ENCODE measurements around the gene WFS1.

Gene WFS1

DNA sequence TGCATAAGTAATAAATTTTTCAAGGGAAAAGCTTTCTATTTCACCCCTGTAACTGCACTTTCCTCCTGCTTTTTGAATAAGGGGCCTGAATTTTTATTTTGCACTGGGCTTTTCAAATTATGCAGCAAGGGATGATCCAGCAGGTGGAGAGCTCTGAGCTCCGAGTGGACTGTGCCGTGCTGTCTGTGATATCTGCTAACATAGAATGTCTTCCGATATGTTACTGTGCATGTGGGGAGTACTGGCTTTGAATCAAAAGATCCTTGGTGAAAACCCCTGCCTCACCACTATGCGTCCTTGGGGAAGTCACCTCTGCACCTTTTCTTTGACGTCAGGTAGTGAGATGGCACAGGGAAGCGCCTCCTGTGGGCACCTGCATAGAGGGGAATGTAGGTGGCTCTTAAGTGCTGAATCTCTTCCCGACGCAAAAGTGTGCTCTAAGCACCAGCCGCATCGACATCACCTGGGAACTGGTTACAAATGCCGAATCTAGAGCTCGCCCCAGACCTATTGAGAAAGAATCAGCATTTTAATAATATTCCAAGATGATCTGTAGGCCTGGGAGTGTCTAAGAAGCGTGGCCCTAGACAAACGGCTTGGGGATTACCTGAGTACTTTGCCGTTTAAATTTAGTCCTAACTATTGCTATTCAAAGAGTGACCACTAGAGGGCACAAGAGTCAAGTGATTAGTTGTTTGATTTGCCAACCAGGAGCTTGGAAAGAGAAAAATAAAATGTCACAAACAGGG, 19.2 kb upstream of the WFS1 start:
- no peak overlapping the region for H3K9ac ChIP-seq (ENCODE audit: low read length)
- no peak overlapping the region for H2BK120ac ChIP-seq (ENCODE audit: low read depth, low read length)
- H2BK5ac ChIP-seq (ENCODE audit: low read depth, low read length, poor library complexity, severe bottlenecking), result no peak overlapping the region
- peaks cover 2% of the 10 kb centered on the region for H3K9me3 ChIP-seq (ENCODE audit: control insufficient read depth, low read length)
- no peak overlapping the region for H2BK15ac ChIP-seq (ENCODE audit: low read depth, poor library complexity, severe bottlenecking)
- no peak overlapping the region for H3K4me3 ChIP-seq (ENCODE audit: insufficient read depth in 1 of 2, low read depth in 1 of 2, low read length in 2 of 2)
- H3K27ac ChIP-seq (ENCODE audit: low read length, poor library complexity, severe bottlenecking), result no peak overlapping the region
- no peak overlapping the region for H3K4me2 ChIP-seq (ENCODE audit: low read length, poor library complexity, severe bottlenecking)
- 22% methylated on average over 13 of the region's 15 CpGs for WGBS
- no peak overlapping the region for H2BK12ac ChIP-seq (ENCODE audit: low read length in 2 of 2)
- no peaks in the 10 kb centered on the region for H3K4me1 ChIP-seq (ENCODE audit: control insufficient read depth, insufficient read depth, low read depth, low read length)
- H3K27me3 ChIP-seq (ENCODE audit: control insufficient read depth in 1 of 2, insufficient read depth in 1 of 2, low read length in 2 of 2), result peaks cover 51 to 77% of the 10 kb centered on the region in 2 experiments
- no peak overlapping the region for H2AK5ac ChIP-seq (ENCODE audit: low read length, severe bottlenecking)
- H2AFZ ChIP-seq (ENCODE audit: low read depth, low read length), result no peak overlapping the region
- H3K23ac ChIP-seq (ENCODE audit: low read length in 2 of 2), result no peak overlapping the region
- no peak overlapping the region for H3K14ac ChIP-seq (ENCODE audit: low read length in 2 of 2)
- no peaks in the 10 kb centered on the region for H3K36me3 ChIP-seq (ENCODE audit: control insufficient read depth in 1 of 2, insufficient read depth in 2 of 2, low read depth in 1 of 2, low read length in 2 of 2)
- DNase-seq, result peak; percentile 66
- no peaks in the 10 kb centered on the region for H3K79me1 ChIP-seq (replicated peaks; ENCODE audit: low read length, poor library complexity, severe bottlenecking)
- no peak overlapping the region for H3K4ac ChIP-seq (ENCODE audit: low read depth in 1 of 2, low read length in 2 of 2)
- H4K8ac ChIP-seq (ENCODE audit: low read length), result no peak overlapping the region
- no peak overlapping the region for H3K18ac ChIP-seq (ENCODE audit: low read depth in 1 of 2, low read length in 2 of 2)
- H4K91ac ChIP-seq (ENCODE audit: low read length), result no peak overlapping the region

DNA sequence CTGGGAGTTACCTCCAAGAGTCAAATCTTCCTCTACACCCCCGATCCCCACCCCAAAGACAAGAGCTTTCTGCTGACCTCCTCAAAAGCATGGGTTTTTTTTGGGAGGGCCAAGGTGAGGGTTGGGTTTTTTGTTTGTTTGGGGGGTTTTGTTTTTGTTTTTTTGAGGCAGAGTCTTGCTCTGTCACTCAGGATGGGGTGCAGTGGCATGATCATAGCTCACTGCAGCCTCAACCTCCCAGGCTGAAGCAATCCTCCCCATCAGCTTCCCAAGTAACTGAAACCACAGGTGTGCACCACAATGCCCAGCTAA, 18.7 kb upstream of the WFS1 start:
- H2BK12ac ChIP-seq (ENCODE audit: low read length in 2 of 2), result no peak overlapping the region
- H3K4me3 ChIP-seq (ENCODE audit: insufficient read depth in 1 of 2, low read depth in 1 of 2, low read length in 2 of 2), result no peak overlapping the region
- no peak overlapping the region for H3K14ac ChIP-seq (ENCODE audit: low read length in 2 of 2)
- no peak overlapping the region for H2AFZ ChIP-seq (ENCODE audit: low read depth, low read length)
- no peak overlapping the region for H3K4ac ChIP-seq (ENCODE audit: low read depth in 1 of 2, low read length in 2 of 2)
- H3K27me3 ChIP-seq (ENCODE audit: control insufficient read depth in 1 of 2, insufficient read depth in 1 of 2, low read length in 2 of 2), result peaks cover 51 to 76% of the 10 kb centered on the region in 2 experiments
- no peak overlapping the region for H3K9ac ChIP-seq (ENCODE audit: low read length)
- no peak overlapping the region for H3K18ac ChIP-seq (ENCODE audit: low read depth in 1 of 2, low read length in 2 of 2)
- H2AK5ac ChIP-seq (ENCODE audit: low read length, severe bottlenecking), result no peak overlapping the region
- H3K79me1 ChIP-seq (replicated peaks; ENCODE audit: low read length, poor library complexity, severe bottlenecking), result no peaks in the 10 kb centered on the region
- no peak overlapping the region for H3K27ac ChIP-seq (ENCODE audit: low read length, poor library complexity, severe bottlenecking)
- no peaks in the 10 kb centered on the region for H3K4me1 ChIP-seq (ENCODE audit: control insufficient read depth, insufficient read depth, low read depth, low read length)
- no peak for DNase-seq
- no peak overlapping the region for H3K23ac ChIP-seq (ENCODE audit: low read length in 2 of 2)
- no peak overlapping the region for H2BK5ac ChIP-seq (ENCODE audit: low read depth, low read length, poor library complexity, severe bottlenecking)
- no peak overlapping the region for H4K8ac ChIP-seq (ENCODE audit: low read length)
- no peak overlapping the region for H4K91ac ChIP-seq (ENCODE audit: low read length)
- no peak overlapping the region for H2BK120ac ChIP-seq (ENCODE audit: low read depth, low read length)
- H3K9me3 ChIP-seq (ENCODE audit: control insufficient read depth, low read length), result peaks cover 2% of the 10 kb centered on the region
- H3K4me2 ChIP-seq (ENCODE audit: low read length, poor library complexity, severe bottlenecking), result no peak overlapping the region
- no CpG with 5 or more reads among the region's 1 CpG for WGBS
- H2BK15ac ChIP-seq (ENCODE audit: low read depth, poor library complexity, severe bottlenecking), result no peak overlapping the region
- no peaks in the 10 kb centered on the region for H3K36me3 ChIP-seq (ENCODE audit: control insufficient read depth in 1 of 2, insufficient read depth in 2 of 2, low read depth in 1 of 2, low read length in 2 of 2)

DNA sequence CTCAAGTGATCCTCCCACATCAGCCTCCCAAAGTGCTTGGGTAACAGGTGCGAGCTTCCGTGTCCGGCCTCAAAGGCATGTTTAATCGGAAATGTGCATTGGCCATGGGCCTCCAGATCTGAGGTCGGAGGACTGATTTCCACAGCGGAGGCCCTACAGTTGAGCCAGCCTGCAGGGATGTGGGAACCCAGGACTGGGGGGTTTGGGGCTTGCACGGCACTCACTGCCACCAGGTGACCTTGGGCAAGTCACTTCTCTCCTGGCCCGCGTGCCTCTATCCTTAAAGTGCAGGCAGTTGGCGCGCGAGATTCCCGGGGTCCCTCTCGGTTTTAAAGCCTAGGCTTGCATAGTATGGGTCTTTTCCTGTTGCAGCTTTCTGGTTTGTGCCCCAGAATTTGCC, 18.3 kb upstream of the WFS1 start:
- H2AK5ac ChIP-seq (ENCODE audit: low read length, severe bottlenecking), result no peak overlapping the region
- no peaks in the 10 kb centered on the region for H3K36me3 ChIP-seq (ENCODE audit: control insufficient read depth in 1 of 2, insufficient read depth in 2 of 2, low read depth in 1 of 2, low read length in 2 of 2)
- no peak overlapping the region for H3K27ac ChIP-seq (ENCODE audit: low read length, poor library complexity, severe bottlenecking)
- H3K4ac ChIP-seq (ENCODE audit: low read depth in 1 of 2, low read length in 2 of 2), result no peak overlapping the region
- H3K18ac ChIP-seq (ENCODE audit: low read depth in 1 of 2, low read length in 2 of 2), result no peak overlapping the region
- H2BK120ac ChIP-seq (ENCODE audit: low read depth, low read length), result no peak overlapping the region
- H3K79me1 ChIP-seq (replicated peaks; ENCODE audit: low read length, poor library complexity, severe bottlenecking), result no peaks in the 10 kb centered on the region
- no peak overlapping the region for H3K9ac ChIP-seq (ENCODE audit: low read length)
- no peak overlapping the region for H3K23ac ChIP-seq (ENCODE audit: low read length in 2 of 2)
- H2AFZ ChIP-seq (ENCODE audit: low read depth, low read length), result no peak overlapping the region
- H4K91ac ChIP-seq (ENCODE audit: low read length), result no peak overlapping the region
- H3K4me2 ChIP-seq (ENCODE audit: low read length, poor library complexity, severe bottlenecking), result no peak overlapping the region
- 92% methylated on average over 14 of the region's 14 CpGs for WGBS
- H3K27me3 ChIP-seq (ENCODE audit: control insufficient read depth in 1 of 2, insufficient read depth in 1 of 2, low read length in 2 of 2), result peaks cover 50 to 75% of the 10 kb centered on the region in 2 experiments
- H3K14ac ChIP-seq (ENCODE audit: low read length in 2 of 2), result no peak overlapping the region
- H4K8ac ChIP-seq (ENCODE audit: low read length), result no peak overlapping the region
- peaks cover 2% of the 10 kb centered on the region for H3K9me3 ChIP-seq (ENCODE audit: control insufficient read depth, low read length)
- no peak overlapping the region for H2BK5ac ChIP-seq (ENCODE audit: low read depth, low read length, poor library complexity, severe bottlenecking)
- H3K4me1 ChIP-seq (ENCODE audit: control insufficient read depth, insufficient read depth, low read depth, low read length), result no peaks in the 10 kb centered on the region
- DNase-seq, result no peak
- no peak overlapping the region for H3K4me3 ChIP-seq (ENCODE audit: insufficient read depth in 1 of 2, low read depth in 1 of 2, low read length in 2 of 2)
- H2BK12ac ChIP-seq (ENCODE audit: low read length in 2 of 2), result no peak overlapping the region
- no peak overlapping the region for H2BK15ac ChIP-seq (ENCODE audit: low read depth, poor library complexity, severe bottlenecking)

DNA sequence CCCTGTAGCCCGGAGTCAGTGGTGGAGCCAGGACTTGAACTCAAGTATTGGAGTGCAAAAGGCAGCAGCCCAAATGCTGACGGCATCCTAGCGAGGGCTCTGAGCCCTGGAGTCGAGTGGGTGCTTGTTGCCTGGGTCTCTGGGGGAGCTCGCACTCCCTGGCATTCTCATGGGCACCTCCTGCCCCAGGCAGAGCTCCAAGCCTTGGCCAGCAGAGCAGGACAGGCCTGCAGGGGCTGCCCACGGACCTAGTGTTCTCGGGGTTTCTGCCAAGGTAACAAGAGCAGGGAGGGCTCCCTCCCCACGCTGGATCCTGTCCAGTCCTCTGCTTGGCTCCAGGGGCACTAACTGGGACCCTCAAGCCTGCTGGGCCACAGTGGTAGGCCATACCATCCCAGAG, 17.6 kb upstream of the WFS1 start:
- WGBS, result 73% methylated on average over 8 of the region's 8 CpGs
- Histone ChIP-seq H3K9me3 (ENCODE audit: control insufficient read depth, low read length) (no peaks in the 10 kb centered on the region), H2AK5ac (ENCODE audit: low read length, severe bottlenecking) (no peak overlapping the region), H2BK5ac (ENCODE audit: low read depth, low read length, poor library complexity, severe bottlenecking) (no peak overlapping the region), H4K91ac (ENCODE audit: low read length) (no peak overlapping the region), H3K23ac (ENCODE audit: low read length in 2 of 2) (no peak overlapping the region), H2BK12ac (ENCODE audit: low read length in 2 of 2) (no peak overlapping the region), H3K18ac (ENCODE audit: low read depth in 1 of 2, low read length in 2 of 2) (no peak overlapping the region), H3K4me2 (ENCODE audit: low read length, poor library complexity, severe bottlenecking) (no peak overlapping the region), H3K27ac (ENCODE audit: low read length, poor library complexity, severe bottlenecking) (no peak overlapping the region), H3K9ac (ENCODE audit: low read length) (no peak overlapping the region), H3K4ac (ENCODE audit: low read depth in 1 of 2, low read length in 2 of 2) (no peak overlapping the region), H3K14ac (ENCODE audit: low read length in 2 of 2) (no peak overlapping the region), H3K4me1 (ENCODE audit: control insufficient read depth, insufficient read depth, low read depth, low read length) (peaks cover under 1% of the 10 kb centered on the region), H2AFZ (ENCODE audit: low read depth, low read length) (no peak overlapping the region), H2BK15ac (ENCODE audit: low read depth, poor library complexity, severe bottlenecking) (no peak overlapping the region), H3K79me1 (replicated peaks; ENCODE audit: low read length, poor library complexity, severe bottlenecking) (no peaks in the 10 kb centered on the region), H3K36me3 (ENCODE audit: control insufficient read depth in 1 of 2, insufficient read depth in 2 of 2, low read depth in 1 of 2, low read length in 2 of 2) (no peaks in the 10 kb centered on the region), H3K4me3 (ENCODE audit: insufficient read depth in 1 of 2, low read depth in 1 of 2, low read length in 2 of 2) (no peak overlapping the region), H3K27me3 (ENCODE audit: control insufficient read depth in 1 of 2, insufficient read depth in 1 of 2, low read length in 2 of 2) (peaks cover 45 to 74% of the 10 kb centered on the region in 2 experiments), H4K8ac (ENCODE audit: low read length) (no peak overlapping the region), H2BK120ac (ENCODE audit: low read depth, low read length) (no peak overlapping the region)
- no peak for DNase-seq
